CD4-positive, alpha-beta T cell (primary cell): ENCODE measurements around the gene KXD1. TPM values are rescaled to one million over a fixed set of nuclear protein-coding genes. Genes with fewer than 3 reads are reported as not detected.
"Not testable (repeated sequence)": the region's sequence is repeated elsewhere in the genome, so short reads cannot be mapped to it uniquely, and the experiment has no call there.

ENCODE experiments used
- ATAC-seq: fragments of 200-7000 bp; cut with Tn5 transposase; one replicate; pipeline ENCODE4 v1.10.0; 2022; ENCODE audit warnings: mild to moderate bottlenecking; ENCODE audit not compliant: poor library complexity
- CTCF ChIA-PET: fragments of 350-600 bp; sonication (Branson Sonifier 250); formaldehyde crosslinking; loops from one replicate; lab custom pipeline; 2021; ENCODE audit warnings: antibody characterized with exemption, inconsistent platforms; lab: Charles Lee
- POLR2A ChIA-PET: fragments of 350-600 bp; sonication (Branson Sonifier 250); formaldehyde crosslinking; loops from one replicate; lab custom pipeline; 2021; ENCODE audit warnings: antibody characterized with exemption, inconsistent platforms; lab: Charles Lee
- DNase-seq, 14 experiments: peaks; one replicate each; pipeline ENCODE4 v3.0.0-alpha.2; 2013 to 2020; ENCODE audit warnings: mixed read lengths in 2 of 14
- H3K27ac ChIP-seq, 2 donors: one replicate each; pipeline versions ENCODE4 v1.5.1 to v1.7.0; 2013; ENCODE audit warnings: low read length in 2 of 2, low read depth in 1 of 2, mild to moderate bottlenecking in 1 of 2
- H3K27me3 ChIP-seq, 2 experiments: 1 replicate in 1 of 2; 2 replicates in 1 of 2; pipeline versions ENCODE4 v1.6.1 to v1.7.0; 2013; ENCODE audit warnings: low read length in 2 of 2, control low read depth in 1 of 2, mild to moderate bottlenecking in 1 of 2, moderate library complexity in 1 of 2; ENCODE audit not compliant: insufficient read depth in 2 of 2, control insufficient read depth in 1 of 2
- H3K36me3 ChIP-seq: one replicate; pipeline ENCODE4 v1.6.1; 2013; ENCODE audit warnings: low read length, control low read depth; ENCODE audit not compliant: insufficient read depth
- H3K4me1 ChIP-seq: one replicate; pipeline ENCODE4 v1.6.1; 2013; ENCODE audit warnings: low read length, control low read depth; ENCODE audit not compliant: insufficient read depth
- H3K4me3 ChIP-seq: one replicate; pipeline ENCODE4 v1.5.1; 2013; ENCODE audit warnings: mild to moderate bottlenecking, low read length, moderate library complexity
- H3K9me3 ChIP-seq, 2 experiments: 1 replicate in 1 of 2; 2 replicates in 1 of 2; pipeline versions ENCODE4 v1.6.1 to v1.7.0; 2013; ENCODE audit warnings: low read length in 2 of 2, mild to moderate bottlenecking in 2 of 2, control low read depth in 1 of 2, moderate library complexity in 1 of 2; ENCODE audit not compliant: control insufficient read depth in 1 of 2, insufficient read depth in 1 of 2
- H3K27ac Mint-ChIP-seq: one replicate; pipeline ENCODE4 v1.8.0; 2020; ENCODE audit warnings: mixed read lengths
- H3K27me3 Mint-ChIP-seq: one replicate; pipeline ENCODE4 v1.8.0; 2021; ENCODE audit warnings: mixed read lengths
- H3K36me3 Mint-ChIP-seq: one replicate; pipeline ENCODE4 v1.8.0; 2021; ENCODE audit warnings: low read depth, mixed read lengths
- H3K4me1 Mint-ChIP-seq: one replicate; pipeline ENCODE4 v1.8.0; 2021; ENCODE audit warnings: low read depth, mixed read lengths
- H3K4me3 Mint-ChIP-seq: one replicate; pipeline ENCODE4 v1.8.0; 2020; ENCODE audit warnings: mild to moderate bottlenecking, mixed read lengths
- H3K9me3 Mint-ChIP-seq: one replicate; pipeline ENCODE4 v1.8.0; 2020; ENCODE audit warnings: mixed read lengths
- CTCF ChIP-seq: fragments of 200-600 bp; IDR thresholded peaks from one replicate; pipeline ENCODE4 v1.8.0; 2022; ENCODE audit warnings: antibody characterized with exemption, mild to moderate bottlenecking
- intact Hi-C, 2 experiments: fragments of 100-400 bp; cut with DNase I in 1 of 2; cut with micrococcal nuclease in 1 of 2; formaldehyde crosslinking; loops; one replicate each; pipeline versions ENCODE4 v1.15.1 to v1.9.0; 2023 to 2025; cut with DNase I, micrococcal nuclease
- total RNA-seq, 174 experiments: library from RNA in 2 of 174; stranded (reverse) in 2 of 174; gene quantifications; one replicate each; pipeline ENCODE4 v1.2.3 and lab custom pipeline; 2021 to 2026

Gene KXD1
- total RNA-seq, 2 experiments from 2014 or later, result 64.2 to 66.9 TPM

GRCh38 chr19:18591735-18592385 lies 34.2 kb downstream of the KXD1 start:
- H3K27ac Mint-ChIP-seq, result peak overlapping the region; percentile 30
- no peak for TF ChIP-seq CTCF
- ATAC-seq (no peak), DNase-seq (no peak)
- Histone ChIP-seq H3K27ac (no peak overlapping the region), H3K36me3 (peaks cover 8% of the 10 kb centered on the region), H3K9me3 (no peaks in the 10 kb centered on the region), H3K27me3 (no peaks in the 10 kb centered on the region), H3K4me1 (peaks cover 56% of the 10 kb centered on the region), H3K4me3 (no peak overlapping the region)
- H3K36me3 Mint-ChIP-seq, result peaks cover 8% of the 10 kb centered on the region
- H3K4me3 Mint-ChIP-seq, result peak overlapping the region; percentile 63
- ChIA-PET CTCF (no interaction called here), POLR2A (no interaction called here)
- H3K9me3 Mint-ChIP-seq, result no peaks in the 10 kb centered on the region
- intact Hi-C loops, result loop anchor here in 1 of 2 experiments (5.0 to 10.0 kb wide), 5 partner anchors 90 to 443 kb away; partner anchors contain the start of genes ARMC6, COPE, CRTC1 and DDX49
- peaks cover 36% of the 10 kb centered on the region for H3K4me1 Mint-ChIP-seq
- H3K27me3 Mint-ChIP-seq, result no peaks in the 10 kb centered on the region

- H3K27me3 Mint-ChIP-seq, H3K27me3 ChIP-seq, H3K9me3 Mint-ChIP-seq, DNase-seq, H3K4me3 Mint-ChIP-seq, H3K9me3 ChIP-seq, ATAC-seq, H3K36me3 ChIP-seq, H3K27ac ChIP-seq, H3K4me3 ChIP-seq, H3K36me3 Mint-ChIP-seq, H3K27ac Mint-ChIP-seq: not testable (repeated sequence)
- H3K4me1 Mint-ChIP-seq, result peaks cover 34% of the 10 kb centered on the region
- peaks cover 51% of the 10 kb centered on the region for H3K4me1 ChIP-seq
- POLR2A ChIA-PET, result interaction anchor here (0.9 to 2.1 kb wide), 4 partner anchors 21 to 254 kb away, joined by 3 to 8 read pairs (median 4); partner anchors contain the start of gene UBA52
- intact Hi-C loops, result loop anchor here in 1 of 2 experiments (5.0 to 10.0 kb wide), 5 partner anchors 90 to 442 kb away; partner anchors contain the start of genes ARMC6, COPE, CRTC1 and DDX49
- CTCF ChIA-PET, result interaction anchor here (1.8 to 2.0 kb wide), 2 partner anchors 72 to 142 kb away, joined by 7 to 11 read pairs; no protein-coding TSS in a partner anchor
Observed at GRCh38 chr19:18592732-18593131, 35.1 kb downstream of the KXD1 start.

- POLR2A ChIA-PET, result interaction anchor here (0.6 to 2.1 kb wide), 8 partner anchors 22 to 401 kb away, joined by 3 to 8 read pairs (median 4); partner anchors contain the start of genes ELL, MPV17L2 and UBA52
- intact Hi-C loops, result loop anchor here (1.0 to 10.0 kb wide), 7 partner anchors 43 to 441 kb away; partner anchors contain the start of genes ARMC6 (in 1 of the 2), COPE (in 1 of the 2), CRTC1 (in 1 of the 2) and DDX49 (in 1 of the 2)
- peak overlapping the region; percentile 36 for H3K4me3 Mint-ChIP-seq
- H3K36me3 Mint-ChIP-seq, result peaks cover 5% of the 10 kb centered on the region
- Histone ChIP-seq H3K36me3 (peaks cover 8% of the 10 kb centered on the region), H3K4me3 (no peak overlapping the region), H3K9me3 (no peaks in the 10 kb centered on the region), H3K27me3 (peaks cover 3 to 4% of the 10 kb centered on the region in 2 experiments), H3K27ac (no peak overlapping the region), H3K4me1 (peaks cover 43% of the 10 kb centered on the region)
- DNase-seq (peak in 1 of 14 experiments; percentile 46), ATAC-seq (no peak)
- CTCF ChIA-PET, result interaction anchor here (0.6 to 2.0 kb wide), 23 partner anchors 8 to 254 kb away, joined by 3 to 11 read pairs (median 4); partner anchors contain the start of genes CRTC1, ELL, UBA52 and UPF1
- TF ChIP-seq CTCF, result no peak
- no peak overlapping the region for H3K27ac Mint-ChIP-seq
- no peaks in the 10 kb centered on the region for H3K9me3 Mint-ChIP-seq
- H3K4me1 Mint-ChIP-seq, result peaks cover 26% of the 10 kb centered on the region
- H3K27me3 Mint-ChIP-seq, result no peaks in the 10 kb centered on the region
Observed at GRCh38 chr19:18593367-18594095, 35.9 kb downstream of the KXD1 start.
